HepG2 (cell line): ENCODE measurements around the gene HOXB4. TPM values are rescaled to one million over a fixed set of nuclear protein-coding genes. Genes with fewer than 3 reads are reported as not detected.

Experiments used
- ATAC-seq: fragments of 200-7000 bp; cut with Tn5 transposase; 3 replicates; pipeline ENCODE4 v1.9.1; 2020; ENCODE audit warnings: mild to moderate bottlenecking, moderate library complexity
- BruUV-seq: library from RNA; stranded (reverse); fragments of 400-500 nt; replicated peaks from 2 replicates; lab custom pipeline; 2021; lab: Mats Ljungman, UMichigan
- CTCF ChIA-PET: fragments of 300-600 bp; formaldehyde crosslinking; extraction: SDS; loops from one replicate; lab custom pipeline; 2021; ENCODE audit warnings: low total read pairs, inconsistent platforms, low intra/inter-chr PET ratio; lab: Yijun Ruan, JAX
- POLR2A ChIA-PET: fragments of 350-600 bp; sonication (Branson Sonifier 250); formaldehyde crosslinking; loops from one replicate; lab custom pipeline; 2020; ENCODE audit warnings: antibody characterized with exemption, inconsistent platforms; lab: Yijun Ruan, JAX
- DNase-seq: peaks from one replicate; pipeline ENCODE4 v3.0.0-alpha.2; 2015; ENCODE audit warnings: low spot score
- FAIRE-seq: peaks from 3 replicates; lab custom pipeline; 2011; peaks lifted over from hg19 to GRCh38; lab: Jason Lieb, UNC
- H2AFZ ChIP-seq: one replicate; pipeline ENCODE4 v1.6.1; 2011; ENCODE audit warnings: low read length, inconsistent platforms
- H3K27ac ChIP-seq: fragments of 300-600 bp; 3 replicates; pipeline ENCODE4 v1.8.0; 2011; ENCODE audit warnings: mixed run types, mild to moderate bottlenecking, mixed read lengths, low read length, inconsistent platforms; ENCODE audit not compliant: insufficient read depth; ENCODE audit errors: extremely low read length
- H3K27me3 ChIP-seq, 2 experiments: fragments of 200-600 bp in 1 of 2; 2 replicates in 1 of 2; 3 replicates in 1 of 2; pipeline versions ENCODE4 v1.6.0 to v1.8.0; 2011; ENCODE audit warnings: low read length in 2 of 2, mild to moderate bottlenecking in 2 of 2, moderate library complexity in 2 of 2, inconsistent platforms in 1 of 2; ENCODE audit not compliant: insufficient read depth in 2 of 2, control insufficient read depth in 1 of 2
- H3K36me3 ChIP-seq, 2 experiments: fragments of 200-600 bp in 1 of 2; replicated peaks in 1 of 2; 2 replicates in 1 of 2; 3 replicates in 1 of 2; pipeline versions ENCODE4 v1.5.1 to v1.8.0; 2011; ENCODE audit warnings: low read length in 2 of 2, inconsistent platforms in 1 of 2; ENCODE audit not compliant: insufficient read depth in 2 of 2, control insufficient read depth in 1 of 2
- H3K4me1 ChIP-seq: 2 replicates; pipeline ENCODE4 v1.5.1; 2012; ENCODE audit warnings: low read length, inconsistent platforms; ENCODE audit not compliant: insufficient read depth
- H3K4me2 ChIP-seq: 2 replicates; pipeline ENCODE4 v1.6.0; 2011; ENCODE audit warnings: low read depth, low read length, inconsistent platforms
- H3K4me3 ChIP-seq, 3 experiments: fragments of 200-600 bp in 1 of 3; sonication (generic), shearing (Covaris generic) in 1 of 3; replicated peaks in 1 of 3; 2 replicates each; pipeline ENCODE4 v1.5.1; 2011 to 2016; ENCODE audit warnings: low read length in 3 of 3, inconsistent platforms in 2 of 3, low read depth in 2 of 3, mild to moderate bottlenecking in 2 of 3, control low read depth in 1 of 3, mixed read lengths in 1 of 3; ENCODE audit not compliant: insufficient read depth in 1 of 3
- H3K79me2 ChIP-seq: one replicate; pipeline ENCODE4 v1.6.1; 2011; ENCODE audit warnings: low read length, inconsistent platforms; ENCODE audit not compliant: insufficient read depth
- H3K9ac ChIP-seq: 2 replicates; pipeline ENCODE4 v1.6.0; 2011; ENCODE audit warnings: mild to moderate bottlenecking, low read depth, low read length, inconsistent platforms; ENCODE audit not compliant: insufficient read depth
- H3K9me3 ChIP-seq: 2 replicates; pipeline ENCODE4 v1.5.1; 2012; ENCODE audit warnings: mild to moderate bottlenecking, low read length
- H4K20me1 ChIP-seq: 2 replicates; pipeline ENCODE4 v1.6.0; 2011; ENCODE audit warnings: inconsistent platforms, mild to moderate bottlenecking, low read length, moderate library complexity; ENCODE audit not compliant: insufficient read depth
- EZH2 ChIP-seq: conservative IDR thresholded peaks from 2 replicates; pipeline ENCODE4 v1.6.1; 2012; ENCODE audit warnings: mild to moderate bottlenecking, low read depth, low read length, moderate library complexity
- HNF4A ChIP-seq: sonication (generic); formaldehyde crosslinking; IDR thresholded peaks from 2 replicates; pipeline ENCODE4 v1.4.0; 2020; ENCODE audit warnings: missing genetic modification reagents
- HNF4G ChIP-seq, 2 experiments: sonication (generic) in 1 of 2; formaldehyde crosslinking in 1 of 2; IDR thresholded peaks; 2 replicates each; pipeline versions ENCODE4 v1.4.0 to v1.6.1; 2011 to 2020; ENCODE audit warnings: borderline replicate concordance in 2 of 2, low read depth in 2 of 2, mild to moderate bottlenecking in 2 of 2, low read length in 1 of 2, missing genetic modification reagents in 1 of 2, moderate library complexity in 1 of 2
- RBM39 ChIP-seq: fragments of 200-400 bp; formaldehyde crosslinking; IDR thresholded peaks from one replicate; pipeline ENCODE4 v1.6.1; 2018; ENCODE audit warnings: antibody characterized with exemption, mild to moderate bottlenecking, low read depth, low read length; ENCODE audit not compliant: poor library complexity, severe bottlenecking
- UBTF ChIP-seq: sonication (generic); formaldehyde crosslinking; IDR thresholded peaks from 2 replicates; pipeline ENCODE4 v1.4.0; 2020; ENCODE audit warnings: mild to moderate bottlenecking, missing genetic modification reagents
- ZFY ChIP-seq: sonication (generic); formaldehyde crosslinking; IDR thresholded peaks from 2 replicates; pipeline ENCODE4 v1.4.0; 2020; ENCODE audit warnings: missing genetic modification reagents
- ZNF12 ChIP-seq: sonication (generic); formaldehyde crosslinking; IDR thresholded peaks from 2 replicates; pipeline ENCODE4 v1.5.0; 2020; ENCODE audit warnings: missing genetic modification reagents
- ZNF572 ChIP-seq: sonication (generic); formaldehyde crosslinking; IDR thresholded peaks from 2 replicates; pipeline ENCODE4 v1.5.1; 2020; ENCODE audit warnings: mild to moderate bottlenecking, missing genetic modification reagents
- ZNF891 ChIP-seq: sonication (generic); formaldehyde crosslinking; IDR thresholded peaks from 2 replicates; pipeline ENCODE4 v1.5.0; 2020; ENCODE audit warnings: mild to moderate bottlenecking, missing genetic modification reagents
- ZSCAN21 ChIP-seq: sonication (generic); formaldehyde crosslinking; IDR thresholded peaks from 2 replicates; pipeline ENCODE4 v1.8.0; 2022; ENCODE audit warnings: mild to moderate bottlenecking, missing genetic modification reagents, moderate library complexity, borderline replicate concordance
- WGBS: methylation state at CpG from one replicate; pipeline ENCODE4 v1.1.6; 2017; ENCODE audit warnings: low lambda C conversion rate; 5-methylcytosine and 5-hydroxymethylcytosine counted together
- in situ Hi-C: cut with HindIII; loops from 2 replicates; pipeline ENCODE4 v1.10.0; 2017; ENCODE audit warnings: low pct_unique_long_range_greater_than_20kb; ENCODE audit not compliant: extremely low pct_ligation_motif_present
- intact Hi-C: fragments of 100-400 bp; cut with micrococcal nuclease; formaldehyde crosslinking; loops from one replicate; pipeline ENCODE4 v1.10.0; 2022; ENCODE audit not compliant: unreplicated experiment
- polyA plus RNA-seq, 8 experiments: library from polyadenylated mRNA; depleted of rRNA in 3 of 8; stranded (reverse) in 7 of 8; unstranded in 1 of 8; fragments of >200 nt; fragmentation: Illumina TruSeq in 4 of 8; extraction: Trizol in 4 of 8; gene quantifications; 2 replicates each; pipeline versions ENCODE4 v1.2.1 to v1.2.3, GENCODE V29; 2011 to 2016; ENCODE audit warnings: low read depth in 4 of 8, missing spikeins in 1 of 8, mixed read lengths in 1 of 8; ENCODE audit not compliant: insufficient read depth in 1 of 8
- total RNA-seq, 5 experiments: library from RNA; depleted of rRNA; stranded (reverse); fragments of >200 nt; fragmentation: Illumina TruSeq; extraction: Trizol; gene quantifications; 2 replicates each; pipeline ENCODE4 v1.2.3, GENCODE V29; 2016; ENCODE audit warnings: low read depth in 1 of 5
- TF ChIP-seq, protein P1 (sequence below): IDR thresholded peaks from 2 replicates; pipeline ENCODE4 v1.6.1; 2012; ENCODE audit warnings: inconsistent platforms
- TF ChIP-seq, protein P2 (sequence below): sonication (generic); formaldehyde crosslinking; IDR thresholded peaks from 2 replicates; pipeline ENCODE4 v1.4.0; 2020; ENCODE audit warnings: missing genetic modification reagents

HOXB4 gene
- total and polyA plus RNA-seq, 2 of the 13 experiments (the other 11 are each of a cell fraction or from before 2014, with no cell fraction given): not detected

DNA sequence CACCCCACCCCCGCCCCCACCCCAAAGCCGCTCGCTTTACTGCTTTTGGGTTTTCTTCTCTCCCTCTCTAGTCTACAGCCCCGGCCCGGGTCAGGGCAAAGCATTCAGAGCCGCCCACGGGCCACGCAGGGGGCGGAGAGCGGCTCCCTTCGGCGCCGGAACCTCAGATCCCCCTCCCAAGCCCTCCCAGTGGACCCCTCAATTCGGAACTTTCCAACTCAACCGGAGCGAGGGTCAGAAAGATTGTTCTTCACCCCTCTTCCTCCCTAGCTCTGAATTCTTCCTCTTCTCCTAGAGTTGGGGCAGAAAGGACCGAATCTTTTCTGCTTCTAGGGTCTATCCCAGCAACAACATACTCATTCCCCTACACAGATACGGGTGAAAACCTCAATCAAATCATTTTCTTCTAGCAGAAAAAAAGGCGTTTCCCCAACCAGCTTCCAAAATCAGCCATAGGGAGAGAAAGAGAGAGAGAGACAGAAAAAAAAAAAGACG is 34.2 kb downstream of the HOXB4 start (continued):
- no peak for TF ChIP-seq ZNF891
- TF ChIP-seq ZNF572: no peak

GRCh38 chr17:48543107-48543853 is 34.9 kb downstream of the HOXB4 start:
- WGBS: 51% methylated on average over 31 of the region's 72 CpGs
- Histone ChIP-seq H3K4me3 (peak overlapping the region in 1 of 3 experiments; percentile 12; a peak in 1 of 6 replicates), H3K4me2 (0 out of 2 replicates have a peak overlapping the region, but pooled peaks have one; percentile 23), H3K9ac (no peak overlapping the region), H2AFZ (no peak overlapping the region), H3K9me3 (no peaks in the 10 kb centered on the region), H3K36me3 (no peaks in the 10 kb centered on the region), H3K27ac (no peak overlapping the region), H3K4me1 (no peaks in the 10 kb centered on the region), H3K27me3 (peaks cover 8 to 91% of the 10 kb centered on the region in 2 experiments), H3K79me2 (no peaks in the 10 kb centered on the region), H4K20me1 (no peaks in the 10 kb centered on the region)
- in situ Hi-C loops: no loop called here
- ATAC-seq (peak; percentile 90), FAIRE-seq (no peak), DNase-seq (no peak)
- no TSS peak for BruUV-seq
- ChIA-PET CTCF (no interaction called here), POLR2A (no interaction called here)
- intact Hi-C loops: no loop called here
- TF ChIP-seq EZH2 (peak; percentile 83; the same call in 1 of the 2 replicates), RBM39 (peak; percentile 45), HNF4G (IDR thresholded peaks at IDR 0.05; ENCODE audit: borderline replicate concordance, low read depth, low read length) (peak; percentile 22; the same call in 1 of the 2 replicates), HNF4G (CRISPR knock-in tag; IDR thresholded peaks at IDR 0.05; ENCODE audit: borderline replicate concordance, low read depth) (no peak), ZFY (no peak), ZSCAN21 (no peak), UBTF (peak; percentile 51; the same call in 1 of the 2 replicates), ZNF12 (CRISPR knock-in tag) (peak; percentile 58; the same call in 1 of the 2 replicates), HNF4A (peak; percentile 46)
- TF ChIP-seq, protein P1, sequence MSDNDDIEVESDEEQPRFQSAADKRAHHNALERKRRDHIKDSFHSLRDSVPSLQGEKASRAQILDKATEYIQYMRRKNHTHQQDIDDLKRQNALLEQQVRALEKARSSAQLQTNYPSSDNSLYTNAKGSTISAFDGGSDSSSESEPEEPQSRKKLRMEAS: 0 out of 2 replicates have a peak, but pooled peaks have one; percentile 24
- TF ChIP-seq, protein P2, sequence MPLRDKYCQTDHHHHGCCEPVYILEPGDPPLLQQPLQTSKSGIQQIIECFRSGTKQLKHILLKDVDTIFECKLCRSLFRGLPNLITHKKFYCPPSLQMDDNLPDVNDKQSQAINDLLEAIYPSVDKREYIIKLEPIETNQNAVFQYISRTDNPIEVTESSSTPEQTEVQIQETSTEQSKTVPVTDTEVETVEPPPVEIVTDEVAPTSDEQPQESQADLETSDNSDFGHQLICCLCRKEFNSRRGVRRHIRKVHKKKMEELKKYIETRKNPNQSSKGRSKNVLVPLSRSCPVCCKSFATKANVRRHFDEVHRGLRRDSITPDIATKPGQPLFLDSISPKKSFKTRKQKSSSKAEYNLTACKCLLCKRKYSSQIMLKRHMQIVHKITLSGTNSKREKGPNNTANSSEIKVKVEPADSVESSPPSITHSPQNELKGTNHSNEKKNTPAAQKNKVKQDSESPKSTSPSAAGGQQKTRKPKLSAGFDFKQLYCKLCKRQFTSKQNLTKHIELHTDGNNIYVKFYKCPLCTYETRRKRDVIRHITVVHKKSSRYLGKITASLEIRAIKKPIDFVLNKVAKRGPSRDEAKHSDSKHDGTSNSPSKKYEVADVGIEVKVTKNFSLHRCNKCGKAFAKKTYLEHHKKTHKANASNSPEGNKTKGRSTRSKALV (CRISPR knock-in tag): 0 out of 2 replicates have a peak, but pooled peaks have one; percentile 47
